KMS-11 (cell line): ENCODE results near the gene TTC3.
"Not testable (repeated sequence)": the region's sequence is repeated elsewhere in the genome, so short reads cannot be mapped to it uniquely, and the experiment has no call there.

Source experiments
- H2AFZ ChIP-seq: fragments of 200-600 bp; sonication (generic); 2 replicates; pipeline ENCODE4 v1.6.1; 2016; ENCODE audit warnings: antibody characterized with exemption, mixed run types, low read depth
- H3K27ac ChIP-seq: fragments of 200-600 bp; sonication (generic); 2 replicates; pipeline ENCODE4 v1.6.1; 2016; ENCODE audit warnings: mild to moderate bottlenecking, mixed run types
- H3K27me3 ChIP-seq: fragments of 200-600 bp; sonication (generic); 2 replicates; pipeline ENCODE4 v1.6.1; 2017; ENCODE audit warnings: mild to moderate bottlenecking, low read depth, mixed run types, moderate library complexity; ENCODE audit not compliant: insufficient read depth
- H3K36me3 ChIP-seq: fragments of 200-600 bp; sonication (generic); 2 replicates; pipeline ENCODE4 v1.6.1; 2017; ENCODE audit warnings: mild to moderate bottlenecking, mixed run types; ENCODE audit not compliant: insufficient read depth
- H3K4me1 ChIP-seq: fragments of 200-600 bp; sonication (generic); 2 replicates; pipeline ENCODE4 v1.6.1; 2016; ENCODE audit warnings: mild to moderate bottlenecking, low read depth, mixed run types; ENCODE audit not compliant: poor library complexity, severe bottlenecking
- H3K4me2 ChIP-seq: fragments of 200-600 bp; sonication (generic); 2 replicates; pipeline ENCODE4 v1.7.0; 2016; ENCODE audit warnings: mild to moderate bottlenecking, mixed run types
- H3K4me3 ChIP-seq: fragments of 200-600 bp; sonication (generic); IDR thresholded peaks from 2 replicates; pipeline ENCODE4 v1.6.1; 2017; ENCODE audit warnings: low read depth, low read length, mixed read lengths; ENCODE audit not compliant: insufficient read depth
- H3K79me2 ChIP-seq: fragments of 200-600 bp; sonication (generic); 2 replicates; pipeline ENCODE4 v1.6.1; 2016; ENCODE audit warnings: low read depth, mixed run types; ENCODE audit not compliant: insufficient read depth
- H3K9ac ChIP-seq: fragments of 200-600 bp; sonication (generic); 2 replicates; pipeline ENCODE4 v1.6.1; 2016; ENCODE audit warnings: mild to moderate bottlenecking, mixed run types
- H4K20me1 ChIP-seq: fragments of 200-600 bp; sonication (generic); 2 replicates; pipeline ENCODE4 v1.6.1; 2016; ENCODE audit warnings: mild to moderate bottlenecking, mixed run types; ENCODE audit not compliant: insufficient read depth
- CTCF ChIP-seq: fragments of 200-600 bp; sonication (generic); conservative IDR thresholded peaks from 2 replicates; pipeline ENCODE4 v1.6.1; 2017; ENCODE audit warnings: low read depth, mild to moderate bottlenecking, antibody characterized with exemption, low read length, moderate library complexity, mixed read lengths

TTC3 gene

GRCh38 chr21:37130971-37131370, 57.9 kb downstream of the TTC3 start:
- peaks cover 8% of the 10 kb centered on the region for H3K4me1 ChIP-seq
- no peak overlapping the region for H3K9ac ChIP-seq
- no peak overlapping the region for H2AFZ ChIP-seq
- no peak for TF ChIP-seq CTCF
- H3K27me3 ChIP-seq = no peaks in the 10 kb centered on the region
- H3K79me2 ChIP-seq = no peaks in the 10 kb centered on the region
- no peak overlapping the region for H3K4me2 ChIP-seq
- no peak overlapping the region for H3K27ac ChIP-seq
- no peaks in the 10 kb centered on the region for H4K20me1 ChIP-seq
- no peak overlapping the region for H3K4me3 ChIP-seq
- no peaks in the 10 kb centered on the region for H3K36me3 ChIP-seq

GRCh38 chr21:37136261-37136660, 63.2 kb downstream of the TTC3 start:
- Histone ChIP-seq H4K20me1 (no peaks in the 10 kb centered on the region), H3K4me3 (no peak overlapping the region), H3K27ac (no peak overlapping the region), H3K27me3 (no peaks in the 10 kb centered on the region), H3K4me1 (peaks cover 16% of the 10 kb centered on the region), H3K9ac (no peak overlapping the region), H3K36me3 (no peaks in the 10 kb centered on the region), H3K4me2 (peak overlapping the region; percentile 13; the same call in 1 of the 2 replicates), H3K79me2 (no peaks in the 10 kb centered on the region), H2AFZ (no peak overlapping the region)
- no peak for TF ChIP-seq CTCF

GRCh38 chr21:37136744-37137143, 63.7 kb downstream of the TTC3 start:
- no peak overlapping the region for H3K9ac ChIP-seq
- no peaks in the 10 kb centered on the region for H3K36me3 ChIP-seq
- H3K27ac ChIP-seq = no peak overlapping the region
- TF ChIP-seq CTCF = no peak
- no peak overlapping the region for H2AFZ ChIP-seq
- no peaks in the 10 kb centered on the region for H3K79me2 ChIP-seq
- H3K4me3 ChIP-seq = no peak overlapping the region
- H4K20me1 ChIP-seq = no peaks in the 10 kb centered on the region
- peaks cover 16% of the 10 kb centered on the region for H3K4me1 ChIP-seq
- H3K4me2 ChIP-seq = no peak overlapping the region
- no peaks in the 10 kb centered on the region for H3K27me3 ChIP-seq

- H3K27me3 ChIP-seq = no peaks in the 10 kb centered on the region
- H3K36me3 ChIP-seq = no peaks in the 10 kb centered on the region
- no peak overlapping the region for H3K4me3 ChIP-seq
- no peak overlapping the region for H3K27ac ChIP-seq
- no peak overlapping the region for H3K4me2 ChIP-seq
- H3K9ac ChIP-seq = no peak overlapping the region
- H3K4me1 ChIP-seq = peaks cover 16% of the 10 kb centered on the region
- no peaks in the 10 kb centered on the region for H3K79me2 ChIP-seq
- H4K20me1 ChIP-seq = no peaks in the 10 kb centered on the region
- TF ChIP-seq CTCF = no peak
- no peak overlapping the region for H2AFZ ChIP-seq
Observed at GRCh38 chr21:37139154-37139553, 66.1 kb downstream of the TTC3 start.

- no peaks in the 10 kb centered on the region for H3K79me2 ChIP-seq
- H3K4me3 ChIP-seq = no peak overlapping the region
- H3K4me1 ChIP-seq = peaks cover 16% of the 10 kb centered on the region
- H3K36me3 ChIP-seq = no peaks in the 10 kb centered on the region
- no peak overlapping the region for H3K9ac ChIP-seq
- TF ChIP-seq CTCF = no peak
- H2AFZ ChIP-seq = no peak overlapping the region
- no peak overlapping the region for H3K27ac ChIP-seq
- H4K20me1 ChIP-seq = no peaks in the 10 kb centered on the region
- no peak overlapping the region for H3K4me2 ChIP-seq
- no peaks in the 10 kb centered on the region for H3K27me3 ChIP-seq
Observed at GRCh38 chr21:37139902-37140301, 66.8 kb downstream of the TTC3 start.

GRCh38 chr21:37143392-37143791, 70.3 kb downstream of the TTC3 start:
- H3K27ac ChIP-seq, H4K20me1 ChIP-seq, H3K79me2 ChIP-seq, H3K27me3 ChIP-seq, H2AFZ ChIP-seq, H3K4me2 ChIP-seq, H3K4me1 ChIP-seq, H3K36me3 ChIP-seq, H3K9ac ChIP-seq, H3K4me3 ChIP-seq: not testable (repeated sequence)
